Peyer's patch (tissue), 4 donors: ENCODE results near the gene SESN2. TPM values are rescaled to one million over a fixed set of nuclear protein-coding genes. Genes with fewer than 3 reads are reported as not detected.
"Not testable (repeated sequence)": the region's sequence is repeated elsewhere in the genome, so short reads cannot be mapped to it uniquely, and the experiment has no call there.

Experiments
- DNase-seq, 3 donors: peaks; one replicate each; pipeline ENCODE4 v3.0.0-alpha.2; 2017 to 2019
- H3K27ac ChIP-seq, 4 donors: fragments of 200-600 bp; sonication (generic); one replicate each; pipeline ENCODE4 v1.5.1; 2016 to 2019
- H3K27me3 ChIP-seq, 2 donors: fragments of 200-600 bp; sonication (generic); one replicate each; pipeline ENCODE4 v1.5.1; 2019
- H3K36me3 ChIP-seq, 3 donors: fragments of 200-600 bp; sonication (generic); one replicate each; pipeline ENCODE4 v1.5.1; 2016 to 2019
- H3K4me1 ChIP-seq, 4 donors: fragments of 200-600 bp; sonication (generic); one replicate each; pipeline ENCODE4 v1.5.1; 2016 to 2019
- H3K4me3 ChIP-seq, 4 donors: fragments of 200-600 bp; sonication (generic); 1 replicate in 3 of 4; 2 replicates in 1 of 4; pipeline ENCODE4 v1.5.1; 2016 to 2019; ENCODE audit warnings: mild to moderate bottlenecking in 1 of 4
- H3K9me3 ChIP-seq, 4 donors: fragments of 200-600 bp; sonication (generic); one replicate each; pipeline ENCODE4 v1.5.1; 2016 to 2019; ENCODE audit warnings: mild to moderate bottlenecking in 1 of 4
- POLR2A ChIP-seq, 2 donors: fragments of 450-650 bp; IDR thresholded peaks; one replicate each; pipeline ENCODE4 v1.5.1; 2017; ENCODE audit warnings: antibody characterized with exemption in 2 of 2, mild to moderate bottlenecking in 2 of 2, moderate library complexity in 2 of 2
- total RNA-seq, 4 donors: library from RNA; depleted of rRNA; stranded (reverse); fragments of >200 nt; gene quantifications; one replicate each; pipeline ENCODE4 v1.1.0, GENCODE V29; 2016
- TF ChIP-seq, protein P1 (sequence below), 6 experiments: fragments of 450-650 bp in 4 of 6; fragments of 200-600 bp in 2 of 6; sonication (generic) in 1 of 6; IDR thresholded peaks; one replicate each; pipeline ENCODE4 v1.5.1; 2017 to 2019; ENCODE audit warnings: antibody characterized with exemption in 6 of 6, mild to moderate bottlenecking in 3 of 6, moderate library complexity in 1 of 6

SESN2 gene
- total RNA-seq, 4 donors from 2014 or later, result 4.1 to 33.8 (median 26.1) TPM

DNA sequence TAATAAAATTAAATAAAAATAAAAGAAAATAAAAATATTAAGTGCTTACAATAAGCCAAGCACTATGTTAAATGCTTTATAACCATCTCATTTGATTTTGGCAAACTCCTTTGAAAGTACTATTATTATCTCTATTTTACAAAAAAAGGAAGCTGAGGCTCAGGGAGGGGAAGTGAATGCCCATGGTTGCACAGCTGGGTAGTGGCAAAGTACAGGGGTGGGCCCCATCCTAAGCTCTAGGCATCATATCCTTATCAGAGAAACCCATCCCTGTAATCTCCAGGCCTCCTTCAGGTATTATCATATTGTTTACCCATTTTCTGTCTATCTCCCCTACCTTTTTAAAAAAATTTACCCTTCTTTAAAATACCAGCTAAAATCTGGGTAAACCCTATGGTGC, 67.2 kb downstream of the SESN2 start:
- peak overlapping the region in 3 of 4 donors; percentile 77 to 90 (median 86) for H3K27ac ChIP-seq
- TF ChIP-seq POLR2A (IDR thresholded peaks at IDR 0.05), result no peak
- TF ChIP-seq, protein P1, sequence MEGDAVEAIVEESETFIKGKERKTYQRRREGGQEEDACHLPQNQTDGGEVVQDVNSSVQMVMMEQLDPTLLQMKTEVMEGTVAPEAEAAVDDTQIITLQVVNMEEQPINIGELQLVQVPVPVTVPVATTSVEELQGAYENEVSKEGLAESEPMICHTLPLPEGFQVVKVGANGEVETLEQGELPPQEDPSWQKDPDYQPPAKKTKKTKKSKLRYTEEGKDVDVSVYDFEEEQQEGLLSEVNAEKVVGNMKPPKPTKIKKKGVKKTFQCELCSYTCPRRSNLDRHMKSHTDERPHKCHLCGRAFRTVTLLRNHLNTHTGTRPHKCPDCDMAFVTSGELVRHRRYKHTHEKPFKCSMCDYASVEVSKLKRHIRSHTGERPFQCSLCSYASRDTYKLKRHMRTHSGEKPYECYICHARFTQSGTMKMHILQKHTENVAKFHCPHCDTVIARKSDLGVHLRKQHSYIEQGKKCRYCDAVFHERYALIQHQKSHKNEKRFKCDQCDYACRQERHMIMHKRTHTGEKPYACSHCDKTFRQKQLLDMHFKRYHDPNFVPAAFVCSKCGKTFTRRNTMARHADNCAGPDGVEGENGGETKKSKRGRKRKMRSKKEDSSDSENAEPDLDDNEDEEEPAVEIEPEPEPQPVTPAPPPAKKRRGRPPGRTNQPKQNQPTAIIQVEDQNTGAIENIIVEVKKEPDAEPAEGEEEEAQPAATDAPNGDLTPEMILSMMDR (IDR thresholded peaks at IDR 0.05), result no peak
- no peaks in the 10 kb centered on the region for H3K27me3 ChIP-seq
- H3K9me3 ChIP-seq, result no peaks in the 10 kb centered on the region
- no peak for DNase-seq
- no peak overlapping the region for H3K4me3 ChIP-seq
- peaks cover 0 to 40% (median 7%) of the 10 kb centered on the region in 4 donors for H3K4me1 ChIP-seq
- H3K36me3 ChIP-seq, result peaks cover 0 to 11% (median 0%) of the 10 kb centered on the region in 3 donors

DNA sequence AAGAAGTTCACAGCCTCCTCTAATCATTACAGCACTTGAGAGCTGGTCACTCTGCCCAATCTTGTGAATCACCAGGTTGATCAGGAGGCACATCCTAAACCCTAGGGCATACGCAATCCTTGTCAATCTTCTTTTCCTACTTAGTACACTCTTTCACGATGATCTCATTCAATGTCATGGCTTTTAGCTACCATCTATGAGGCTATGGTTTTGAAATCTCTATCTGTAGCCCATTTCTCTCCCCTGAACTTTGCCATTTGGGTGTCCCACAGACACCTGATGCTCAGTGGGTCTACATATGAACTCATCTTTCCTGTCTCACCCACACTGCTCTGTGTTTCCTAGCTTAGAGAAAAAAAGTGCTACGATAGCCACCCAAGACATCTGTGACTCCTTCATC, 67.7 kb downstream of the SESN2 start:
- Histone ChIP-seq H3K9me3 (no peaks in the 10 kb centered on the region), H3K36me3 (peaks cover 0 to 16% (median 0%) of the 10 kb centered on the region in 3 donors), H3K27ac (peak overlapping the region in 3 of 4 donors; percentile 77 to 90 (median 86)), H3K4me3 (no peak overlapping the region), H3K27me3 (no peaks in the 10 kb centered on the region), H3K4me1 (peaks cover 0 to 40% (median 7%) of the 10 kb centered on the region in 4 donors)
- no peak for TF ChIP-seq POLR2A (IDR thresholded peaks at IDR 0.05)
- TF ChIP-seq, protein P1 (IDR thresholded peaks at IDR 0.05), result no peak
- DNase-seq, result no peak

DNA sequence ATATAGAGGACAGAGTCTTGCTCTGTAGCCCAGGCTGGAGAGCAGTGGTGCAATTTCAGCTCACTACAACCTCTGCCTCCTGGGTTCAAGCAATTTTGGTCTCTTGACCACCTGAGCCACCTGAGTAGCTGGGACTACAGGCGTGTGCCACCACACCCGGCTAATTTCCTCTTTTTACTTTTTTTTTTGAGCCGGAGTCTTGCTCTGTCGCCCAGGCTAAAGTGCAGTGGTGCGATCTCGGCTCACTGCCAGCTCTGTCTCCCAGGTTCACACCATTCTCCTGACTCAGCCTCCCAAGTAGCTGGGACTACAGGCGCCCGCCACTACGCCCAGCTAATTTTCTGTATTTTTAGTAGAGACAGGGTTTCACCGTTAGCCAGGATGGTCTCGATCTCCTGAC, 68.1 kb downstream of the SESN2 start:
- H3K27ac ChIP-seq, result peak overlapping the region in 3 of 4 donors; percentile 77 to 90 (median 86)
- H3K27me3 ChIP-seq, H3K9me3 ChIP-seq, H3K4me3 ChIP-seq: not testable (repeated sequence)
- peaks cover 0 to 20% (median 0%) of the 10 kb centered on the region in 3 donors for H3K36me3 ChIP-seq
- peak in 2 of 3 donors; percentile 73 to 85 for DNase-seq
- peaks cover 0 to 40% (median 7%) of the 10 kb centered on the region in 4 donors for H3K4me1 ChIP-seq

DNA sequence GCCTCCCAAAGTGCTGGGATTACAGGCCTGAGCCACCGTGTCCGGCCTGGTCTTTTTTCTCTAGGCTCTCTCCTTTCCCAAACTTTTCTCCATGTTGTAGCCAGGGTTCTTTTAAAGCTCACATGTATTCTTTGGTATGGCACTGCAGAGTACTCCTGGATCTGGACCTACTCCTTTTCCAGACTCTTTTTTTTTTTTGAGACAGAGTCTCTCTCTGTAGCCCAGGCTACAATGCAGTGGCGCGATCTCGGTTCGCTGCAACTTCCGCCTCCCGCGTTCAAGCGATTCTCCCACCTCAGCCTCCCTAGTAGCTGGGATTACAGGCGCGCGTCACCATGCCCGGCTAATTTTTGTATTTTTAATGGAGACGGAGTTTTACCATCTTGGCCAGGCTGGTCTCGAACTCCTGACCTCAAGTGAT, 68.9 kb downstream of the SESN2 start:
- H3K36me3 ChIP-seq, result peaks cover 0 to 29% (median 0%) of the 10 kb centered on the region in 3 donors
- H3K27ac ChIP-seq, result peak overlapping the region; percentile 71 to 94 (median 88)
- DNase-seq, result no peak
- H3K9me3 ChIP-seq, result no peaks in the 10 kb centered on the region
- H3K27me3 ChIP-seq, result no peaks in the 10 kb centered on the region
- TF ChIP-seq POLR2A (IDR thresholded peaks at IDR 0.05), result no peak
- TF ChIP-seq, protein P1 (IDR thresholded peaks at IDR 0.05), result no peak
- H3K4me1 ChIP-seq, result peaks cover 0 to 36% (median 7%) of the 10 kb centered on the region in 4 donors
- peak overlapping the region; percentile 47 to 84 (median 56) for H3K4me3 ChIP-seq

DNA sequence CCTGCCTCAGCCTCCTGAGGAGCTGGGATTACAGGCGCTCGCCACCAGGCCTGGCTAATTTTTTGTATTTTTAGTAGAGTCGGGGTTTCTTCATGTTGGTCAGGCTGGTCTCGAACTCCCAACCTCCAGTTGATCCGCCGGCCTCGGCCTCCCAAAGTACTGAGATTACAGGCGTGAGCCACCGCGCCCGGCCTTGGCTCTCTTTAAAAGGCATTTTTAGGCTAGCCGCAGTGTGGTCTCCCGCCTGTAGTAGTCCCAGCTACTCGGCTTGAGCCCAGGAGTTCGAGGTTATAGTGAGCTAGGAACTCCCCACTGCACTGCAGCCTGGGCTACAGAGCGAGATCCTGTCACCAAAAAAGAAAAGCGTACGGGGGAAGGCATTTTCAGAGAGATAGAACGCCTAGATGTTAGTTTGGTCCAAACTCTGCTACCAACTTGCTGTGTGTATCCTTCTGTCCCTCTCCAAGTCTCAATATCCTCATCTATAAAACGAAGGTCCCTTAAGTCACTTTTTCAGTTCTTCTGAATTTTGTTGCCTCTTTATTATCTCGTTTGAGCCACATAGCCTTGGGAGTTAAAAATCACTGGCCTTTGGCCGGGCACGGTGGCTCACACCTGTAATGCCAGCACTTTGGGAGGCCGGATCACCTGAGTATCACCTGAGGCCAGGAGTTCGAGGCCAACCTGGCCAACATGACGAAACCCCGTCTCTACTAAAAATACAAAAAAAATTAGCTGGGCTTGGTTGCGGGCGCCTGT, 70.3 kb downstream of the SESN2 start:
- TF ChIP-seq POLR2A (IDR thresholded peaks at IDR 0.05), result no peak
- TF ChIP-seq, protein P1 (IDR thresholded peaks at IDR 0.05), result peak in 3 of 6 experiments; percentile 25 to 30 (median 29)
- H3K27ac ChIP-seq, result peak overlapping the region; percentile 71 to 94 (median 88)
- DNase-seq, result peak; percentile 31 to 62 (median 58)
- peaks cover 0 to 31% (median 5%) of the 10 kb centered on the region in 4 donors for H3K4me1 ChIP-seq
- H3K36me3 ChIP-seq, result peaks cover 0 to 42% (median 0%) of the 10 kb centered on the region in 3 donors
- H3K27me3 ChIP-seq, result no peaks in the 10 kb centered on the region
- H3K4me3 ChIP-seq, result peak overlapping the region; percentile 47 to 84 (median 56)
- no peaks in the 10 kb centered on the region for H3K9me3 ChIP-seq

Other genes with a start within 250 kb of the SESN2 start
- 10 to 100 TPM; 17.1 to 32.2 (median 23.4) TPM for gene EYA3, start 170.9 kb upstream of the SESN2 start, total RNA-seq
- 1 to 10 TPM in 3 of 4 donors, under 1 TPM in 1; 0.53 to 1.8 (median 1.7) TPM for gene PTAFR, start 82.8 kb upstream of the SESN2 start, total RNA-seq
- gene DNAJC8, start 26.5 kb upstream of the SESN2 start, total RNA-seq, result 10 to 100 TPM; 25.9 to 52.8 (median 33.0) TPM
- gene ATP5IF1, start 23.4 kb upstream of the SESN2 start, total RNA-seq, result 100 to 1,000 TPM; 180 to 381 (median 358) TPM
- gene MED18, start 69.5 kb downstream of the SESN2 start, total RNA-seq, result 10 to 100 TPM; 27.2 to 68.0 (median 32.2) TPM
- 10 to 100 TPM; 36.6 to 51.7 (median 44.6) TPM for gene PHACTR4, start 110.2 kb downstream of the SESN2 start, total RNA-seq
- gene RCC1, start 246.5 kb downstream of the SESN2 start, total RNA-seq, result 10 to 100 TPM; 18.2 to 66.8 (median 25.8) TPM